Activated CD8-positive, alpha-beta T cell treated with anti-CD3 and anti-CD28 coated beads for 36 hours (primary cell): ENCODE results near the gene CIB2. TPM values are rescaled to one million over a fixed set of nuclear protein-coding genes. Genes with fewer than 3 reads are reported as not detected.

Experiments used
- ATAC-seq: fragments of 200-7000 bp; cut with Tn5 transposase; one replicate; pipeline ENCODE4 v1.10.0; 2021; ENCODE audit warnings: mild to moderate bottlenecking, moderate library complexity
- CTCF ChIA-PET: fragments of 350-600 bp; sonication (Branson Sonifier 250); formaldehyde crosslinking; loops from one replicate; lab custom pipeline; 2021; ENCODE audit warnings: antibody characterized with exemption; lab: Charles Lee
- POLR2A ChIA-PET: fragments of 350-600 bp; sonication (Branson Sonifier 250); formaldehyde crosslinking; loops from one replicate; lab custom pipeline; 2021; ENCODE audit warnings: antibody characterized with exemption; lab: Charles Lee
- DNase-seq: peaks from one replicate; pipeline ENCODE4 v3.0.0-alpha.2; 2020
- H3K27ac Mint-ChIP-seq: one replicate; pipeline ENCODE4 v1.8.0; 2021; ENCODE audit warnings: mild to moderate bottlenecking, mixed read lengths
- H3K27me3 Mint-ChIP-seq: one replicate; pipeline ENCODE4 v1.8.0; 2021; ENCODE audit warnings: mixed read lengths
- H3K36me3 Mint-ChIP-seq: one replicate; pipeline ENCODE4 v1.8.0; 2021; ENCODE audit warnings: low read depth, mixed read lengths
- H3K4me1 Mint-ChIP-seq: one replicate; pipeline ENCODE4 v1.8.0; 2021; ENCODE audit warnings: low read depth, mixed read lengths
- H3K4me3 Mint-ChIP-seq: one replicate; pipeline ENCODE4 v1.8.0; 2021; ENCODE audit warnings: mild to moderate bottlenecking, moderate library complexity, mixed read lengths
- H3K9me3 Mint-ChIP-seq: one replicate; pipeline ENCODE4 v1.8.0; 2021; ENCODE audit warnings: mixed read lengths
- CTCF ChIP-seq: fragments of 200-600 bp; IDR thresholded peaks from one replicate; pipeline ENCODE4 v1.8.0; 2022; ENCODE audit warnings: antibody characterized with exemption, mild to moderate bottlenecking
- intact Hi-C: fragments of 100-400 bp; cut with micrococcal nuclease; formaldehyde crosslinking; loops from one replicate; pipeline ENCODE4 v1.10.0; 2022
- total RNA-seq, 2 experiments: library from RNA; stranded (reverse); gene quantifications; one replicate each; pipeline ENCODE4 v1.2.3, GENCODE V29; 2021

The CIB2 gene
- total RNA-seq, 2 experiments from 2014 or later = 1.6 TPM

GRCh38 chr15:78076231-78077052 lies 54.8 kb downstream of the CIB2 start:
- Mint-ChIP-seq H3K27me3 (no peaks in the 10 kb centered on the region), H3K4me1 (peaks cover 42% of the 10 kb centered on the region), H3K27ac (peak overlapping the region; percentile 88), H3K4me3 (peak overlapping the region; percentile 91), H3K9me3 (no peaks in the 10 kb centered on the region), H3K36me3 (peaks cover 15% of the 10 kb centered on the region)
- CTCF ChIA-PET = interaction anchor here (0.9 to 6.5 kb wide), 5 partner anchors 10 to 65 kb away, joined by 3 to 25 read pairs (median 3); no protein-coding TSS in a partner anchor
- POLR2A ChIA-PET = interaction anchor here (0.6 to 3.3 kb wide), 6 partner anchors 11 to 41 kb away, joined by 3 to 17 read pairs (median 4); no protein-coding TSS in a partner anchor
- intact Hi-C loops = loop anchor here (2.0 kb wide), 1 partner anchor 20 kb away; no protein-coding TSS in a partner anchor
- peak; percentile 31 for DNase-seq
- no peak for TF ChIP-seq CTCF
- peak; percentile 26 for ATAC-seq

- no peaks in the 10 kb centered on the region for H3K9me3 Mint-ChIP-seq
- no peak for TF ChIP-seq CTCF
- DNase-seq (no peak), ATAC-seq (no peak)
- H3K27ac Mint-ChIP-seq = peak overlapping the region; percentile 88
- ChIA-PET CTCF (interaction anchor here (0.7 to 6.5 kb wide), 7 partner anchors 9 to 116 kb away, joined by 3 to 25 read pairs (median 3); no protein-coding TSS in a partner anchor), POLR2A (interaction anchor here (0.6 to 3.3 kb wide), 5 partner anchors 10 to 41 kb away, joined by 3 to 17 read pairs (median 4); no protein-coding TSS in a partner anchor)
- intact Hi-C loops = loop anchor here (2.0 kb wide), 1 partner anchor 19 kb away; no protein-coding TSS in a partner anchor
- peaks cover 46% of the 10 kb centered on the region for H3K4me1 Mint-ChIP-seq
- peak overlapping the region; percentile 91 for H3K4me3 Mint-ChIP-seq
- peaks cover 17% of the 10 kb centered on the region for H3K36me3 Mint-ChIP-seq
- H3K27me3 Mint-ChIP-seq = no peaks in the 10 kb centered on the region
Observed at GRCh38 chr15:78075490-78076230, 55.6 kb downstream of the CIB2 start.

GRCh38 chr15:78073046-78073787 lies 58.0 kb downstream of the CIB2 start:
- H3K36me3 Mint-ChIP-seq = peaks cover 22% of the 10 kb centered on the region
- no peaks in the 10 kb centered on the region for H3K27me3 Mint-ChIP-seq
- POLR2A ChIA-PET = interaction anchor here (1.0 to 1.5 kb wide), 5 partner anchors 10 to 39 kb away, joined by 3 to 5 read pairs (median 3); no protein-coding TSS in a partner anchor
- no peaks in the 10 kb centered on the region for H3K9me3 Mint-ChIP-seq
- CTCF ChIA-PET = interaction anchor here (1.6 to 8.9 kb wide), 4 partner anchors 22 to 38 kb away, joined by 4 to 83 read pairs (median 28); no protein-coding TSS in a partner anchor
- H3K4me1 Mint-ChIP-seq = peaks cover 45% of the 10 kb centered on the region
- intact Hi-C loops = no loop called here
- peak overlapping the region; percentile 81 for H3K27ac Mint-ChIP-seq
- ATAC-seq = no peak
- peak overlapping the region; percentile 46 for H3K4me3 Mint-ChIP-seq
- no peak for TF ChIP-seq CTCF
- no peak for DNase-seq

- intact Hi-C loops = no loop called here
- Mint-ChIP-seq H3K4me3 (peak overlapping the region; percentile 46), H3K27me3 (no peaks in the 10 kb centered on the region)
Observed at GRCh38 chr15:78072080-78072892, 59.0 kb downstream of the CIB2 start.

More at GRCh38 chr15:78072080-78072892, 59.0 kb downstream of the CIB2 start:
- POLR2A ChIA-PET = interaction anchor here (0.6 to 1.5 kb wide), 7 partner anchors 10 to 38 kb away, joined by 3 to 6 read pairs (median 4); no protein-coding TSS in a partner anchor
- no peaks in the 10 kb centered on the region for H3K9me3 Mint-ChIP-seq
- H3K27ac Mint-ChIP-seq = peak overlapping the region; percentile 81
- no peak for TF ChIP-seq CTCF
- peaks cover 40% of the 10 kb centered on the region for H3K4me1 Mint-ChIP-seq
- CTCF ChIA-PET = interaction anchor here (1.0 to 8.9 kb wide), 6 partner anchors 10 to 106 kb away, joined by 4 to 83 read pairs (median 10); no protein-coding TSS in a partner anchor
- ATAC-seq = no peak
- DNase-seq = no peak
- H3K36me3 Mint-ChIP-seq = peaks cover 22% of the 10 kb centered on the region
